ENCODE data around the gene TVP23A. TPM values are rescaled to one million over a fixed set of nuclear protein-coding genes. Genes with fewer than 3 reads are reported as not detected.

Gene TVP23A
- total RNA-seq, 1 experiment from 2014 or later, result 3.1 TPM

- Histone ChIP-seq H3K27me3 (ENCODE audit: insufficient read depth, low read length) (no peaks in the 10 kb centered on the region), H3K79me2 (ENCODE audit: insufficient read depth, low read length) (no peaks in the 10 kb centered on the region), H2AK5ac (ENCODE audit: insufficient read length, low read length) (no peak overlapping the region), H3K14ac (ENCODE audit: insufficient read depth, low read length) (no peak overlapping the region), H3K79me1 (ENCODE audit: insufficient read depth, low read depth, low read length, poor library complexity, severe bottlenecking) (no peaks in the 10 kb centered on the region), H3K4me1 (ENCODE audit: insufficient read depth, low read length) (no peaks in the 10 kb centered on the region), H2BK5ac (ENCODE audit: insufficient read length, low read length) (no peak overlapping the region), H2BK20ac (ENCODE audit: low read depth, low read length, poor library complexity, severe bottlenecking) (no peak overlapping the region), H3K27ac (ENCODE audit: insufficient read length, low read depth, low read length) (no peak overlapping the region), H3K56ac (ENCODE audit: insufficient read length, low read depth, low read length) (no peak overlapping the region), H4K5ac (ENCODE audit: insufficient read length, low read depth, low read length) (no peak overlapping the region), H3K18ac (ENCODE audit: insufficient read length, low read depth, low read length) (no peak overlapping the region), H2BK12ac (ENCODE audit: insufficient read length, low read depth, low read length) (no peak overlapping the region), H4K91ac (ENCODE audit: insufficient read length, low read depth, low read length) (no peak overlapping the region), H2BK120ac (ENCODE audit: low read depth, low read length, poor library complexity, severe bottlenecking) (no peak overlapping the region), H3K23me2 (ENCODE audit: insufficient read length, low read depth, low read length, poor library complexity, severe bottlenecking) (no peaks in the 10 kb centered on the region), H3K9me3 (ENCODE audit: control insufficient read depth, low read depth, low read length) (no peaks in the 10 kb centered on the region), H3K23ac (ENCODE audit: insufficient read length, low read depth, low read length) (no peak overlapping the region), H3T11ph (ENCODE audit: low read length) (no peak overlapping the region), H4K20me1 (ENCODE audit: control insufficient read depth, insufficient read depth, insufficient read length) (no peaks in the 10 kb centered on the region), H4K8ac (replicated peaks; ENCODE audit: insufficient read length, low read depth, low read length) (no peak overlapping the region), H2BK15ac (ENCODE audit: low read depth, low read length) (no peak overlapping the region), H3K4ac (ENCODE audit: low read depth, low read length) (no peak overlapping the region), H3K4me2 (ENCODE audit: insufficient read depth, insufficient read length, low read length) (no peak overlapping the region), H2AFZ (ENCODE audit: low read length) (no peak overlapping the region), H3K9ac (ENCODE audit: extremely low read depth, insufficient read length, low read length) (no peak overlapping the region)
- Mint-ChIP-seq H3K4me1 (peaks cover 4 to 5% of the 10 kb centered on the region in 2 experiments), H3K4me3 (no peak overlapping the region), H3K9me3 (no peaks in the 10 kb centered on the region), H3K36me3 (ENCODE audit: insufficient read depth in 1 of 3, low read depth in 3 of 3) (peaks cover 0 to 18% (median 18%) of the 10 kb centered on the region in 3 experiments; a peak in 4 of 7 replicates), H3K27me3 (ENCODE audit: low read depth) (no peaks in the 10 kb centered on the region; the same call in 1 of the 2 replicates), H3K27ac (no peak overlapping the region)
- WGBS (ENCODE audit: extremely low coverage, insufficient read length, low lambda C conversion rate), result no CpG with 5 or more reads among the region's 1 CpG
- TF ChIP-seq CTCF (conservative IDR thresholded peaks at IDR 0.05), result no peak
- DNase-seq, result no peak
These were observed 47.7 kb downstream of the TVP23A start for GRCh38 chr16:10770907-10771306.
